DOHH2 (cell line): ENCODE results near the gene CCDC68.

Experiments used
- H3F3A ChIP-seq: fragments of 200-600 bp; sonication (generic), shearing (Covaris generic); 2 replicates; pipeline ENCODE4 v1.6.0; 2016; ENCODE audit warnings: antibody characterized with exemption, mild to moderate bottlenecking; ENCODE audit not compliant: control insufficient read depth, insufficient read depth
- H3K27ac ChIP-seq: fragments of 200-600 bp; sonication (generic); 2 replicates; pipeline ENCODE4 v1.5.1; 2014; ENCODE audit warnings: low read depth, mild to moderate bottlenecking, low read length, moderate library complexity
- H3K27me3 ChIP-seq: fragments of 200-600 bp; sonication (generic); 2 replicates; pipeline ENCODE4 v1.6.1; 2014; ENCODE audit warnings: mild to moderate bottlenecking, low read length, mixed read lengths; ENCODE audit not compliant: control insufficient read depth
- H3K36me3 ChIP-seq: fragments of 200-600 bp; sonication (generic); 2 replicates; pipeline ENCODE4 v1.6.1; 2014; ENCODE audit warnings: mild to moderate bottlenecking, low read length, moderate library complexity, mixed read lengths; ENCODE audit not compliant: control insufficient read depth
- H3K4me1 ChIP-seq: fragments of 200-600 bp; sonication (generic); 2 replicates; pipeline ENCODE4 v1.6.1; 2014; ENCODE audit warnings: mild to moderate bottlenecking, low read length, mixed read lengths; ENCODE audit not compliant: control insufficient read depth
- H3K4me2 ChIP-seq: fragments of 200-600 bp; sonication (generic); 2 replicates; pipeline ENCODE4 v1.6.0; 2014; ENCODE audit warnings: mild to moderate bottlenecking, low read length, moderate library complexity
- H3K4me3 ChIP-seq: fragments of 200-600 bp; sonication (generic); 2 replicates; pipeline ENCODE4 v1.5.1; 2014; ENCODE audit warnings: mild to moderate bottlenecking, low read length, mixed read lengths
- H3K79me2 ChIP-seq: fragments of 200-600 bp; sonication (generic); 2 replicates; pipeline ENCODE4 v1.6.1; 2014; ENCODE audit warnings: mild to moderate bottlenecking, low read length, mixed read lengths; ENCODE audit not compliant: control insufficient read depth
- H3K9me2 ChIP-seq: fragments of 200-600 bp; sonication (generic); replicated peaks from 2 replicates; pipeline ENCODE4 v1.6.1; 2014; ENCODE audit warnings: mild to moderate bottlenecking, low read length, mixed read lengths; ENCODE audit not compliant: control insufficient read depth
- H3K9me3 ChIP-seq: fragments of 200-600 bp; sonication (generic); 2 replicates; pipeline ENCODE4 v1.6.1; 2014; ENCODE audit warnings: antibody characterized with exemption, low read length, mixed read lengths; ENCODE audit not compliant: control insufficient read depth, insufficient read depth
- H4K20me1 ChIP-seq: fragments of 200-600 bp; sonication (generic); 2 replicates; pipeline ENCODE4 v1.6.0; 2014; ENCODE audit warnings: low read depth, mild to moderate bottlenecking, antibody characterized with exemption, low read length, moderate library complexity; ENCODE audit not compliant: control insufficient read depth, insufficient read depth
- EZH2phosphoT487 ChIP-seq: fragments of 200-600 bp; sonication (generic); IDR thresholded peaks from 2 replicates; pipeline ENCODE4 v1.6.1; 2017; ENCODE audit warnings: borderline replicate concordance, mild to moderate bottlenecking, antibody characterized with exemption, low read length, moderate library complexity, mixed read lengths
- TF ChIP-seq, protein P1 (sequence below): fragments of 200-600 bp; sonication (generic); IDR thresholded peaks from one replicate; pipeline ENCODE4 v1.5.1; 2014; ENCODE audit warnings: antibody characterized with exemption, mild to moderate bottlenecking, low read depth, low read length; ENCODE audit not compliant: poor library complexity, severe bottlenecking

The CCDC68 gene

DNA sequence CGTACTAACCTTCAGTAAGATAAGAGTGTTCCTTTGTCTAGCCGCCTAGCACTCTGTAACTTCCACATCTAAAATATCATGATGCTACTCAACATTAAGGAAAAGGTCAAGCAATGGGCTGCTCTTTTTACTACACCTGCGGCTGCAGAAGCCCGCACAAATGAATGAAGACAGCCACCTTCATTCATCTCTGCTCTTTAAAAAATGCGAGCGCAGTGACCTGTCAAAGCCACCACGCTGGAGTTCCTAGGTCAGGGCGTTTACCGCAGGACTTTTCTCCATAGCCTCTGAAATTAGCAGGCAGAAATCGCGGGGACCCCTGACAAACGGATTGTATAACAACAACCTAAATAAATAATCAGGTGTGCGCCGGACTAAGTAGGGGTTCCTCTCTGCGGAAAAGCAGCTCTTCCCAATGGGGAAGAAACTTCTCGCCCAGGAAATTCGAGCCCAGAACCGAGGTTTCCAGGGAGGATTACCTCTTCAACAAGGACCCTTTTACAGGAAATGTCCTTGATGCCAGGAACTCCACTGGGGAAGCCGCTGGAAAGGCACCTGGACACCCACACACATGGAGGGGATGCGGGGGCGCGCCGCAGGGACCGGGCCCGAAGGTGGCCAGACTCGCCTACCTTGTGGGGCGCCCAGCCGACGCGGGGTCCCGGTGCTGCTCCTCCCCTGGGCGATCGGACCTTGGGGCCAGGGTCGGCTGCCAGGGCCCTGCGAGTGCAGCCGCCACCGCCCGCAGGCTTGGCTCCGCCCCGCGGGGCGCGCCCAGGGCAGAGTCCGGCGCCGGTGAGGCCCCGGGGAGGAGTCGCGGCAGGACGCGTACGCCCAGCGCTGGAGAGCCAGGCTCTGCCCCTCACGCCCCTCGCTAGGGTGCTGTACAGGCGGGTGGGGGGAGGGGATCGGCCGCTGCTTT is at the start of gene CCDC68:
Gene CCDC68 (minus strand): TSS at position 758 of the 922 bp plus-strand sequence. CDS start 16,670 bp downstream, outside the sequence.
- no peak within 1 kb of the TSS for H3K4me3 ChIP-seq
- H3K9me3 ChIP-seq, result no peaks in the 10 kb centered on the region
- H3F3A ChIP-seq, result no peaks in the 10 kb centered on the region
- no peaks in the 10 kb centered on the region for H3K9me2 ChIP-seq
- no peak for TF ChIP-seq EZH2phosphoT487
- TF ChIP-seq, protein P1, sequence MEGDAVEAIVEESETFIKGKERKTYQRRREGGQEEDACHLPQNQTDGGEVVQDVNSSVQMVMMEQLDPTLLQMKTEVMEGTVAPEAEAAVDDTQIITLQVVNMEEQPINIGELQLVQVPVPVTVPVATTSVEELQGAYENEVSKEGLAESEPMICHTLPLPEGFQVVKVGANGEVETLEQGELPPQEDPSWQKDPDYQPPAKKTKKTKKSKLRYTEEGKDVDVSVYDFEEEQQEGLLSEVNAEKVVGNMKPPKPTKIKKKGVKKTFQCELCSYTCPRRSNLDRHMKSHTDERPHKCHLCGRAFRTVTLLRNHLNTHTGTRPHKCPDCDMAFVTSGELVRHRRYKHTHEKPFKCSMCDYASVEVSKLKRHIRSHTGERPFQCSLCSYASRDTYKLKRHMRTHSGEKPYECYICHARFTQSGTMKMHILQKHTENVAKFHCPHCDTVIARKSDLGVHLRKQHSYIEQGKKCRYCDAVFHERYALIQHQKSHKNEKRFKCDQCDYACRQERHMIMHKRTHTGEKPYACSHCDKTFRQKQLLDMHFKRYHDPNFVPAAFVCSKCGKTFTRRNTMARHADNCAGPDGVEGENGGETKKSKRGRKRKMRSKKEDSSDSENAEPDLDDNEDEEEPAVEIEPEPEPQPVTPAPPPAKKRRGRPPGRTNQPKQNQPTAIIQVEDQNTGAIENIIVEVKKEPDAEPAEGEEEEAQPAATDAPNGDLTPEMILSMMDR, result no peak
- no peak within 1 kb of the TSS for H3K27ac ChIP-seq
- H3K79me2 ChIP-seq, result no peaks in the 10 kb centered on the region
- no peak within 1 kb of the TSS for H3K4me2 ChIP-seq
- no peaks in the 10 kb centered on the region for H3K27me3 ChIP-seq
- H4K20me1 ChIP-seq, result no peaks in the 10 kb centered on the region
- no peaks in the 10 kb centered on the region for H3K36me3 ChIP-seq
- H3K4me1 ChIP-seq, result no peaks in the 10 kb centered on the region

DNA sequence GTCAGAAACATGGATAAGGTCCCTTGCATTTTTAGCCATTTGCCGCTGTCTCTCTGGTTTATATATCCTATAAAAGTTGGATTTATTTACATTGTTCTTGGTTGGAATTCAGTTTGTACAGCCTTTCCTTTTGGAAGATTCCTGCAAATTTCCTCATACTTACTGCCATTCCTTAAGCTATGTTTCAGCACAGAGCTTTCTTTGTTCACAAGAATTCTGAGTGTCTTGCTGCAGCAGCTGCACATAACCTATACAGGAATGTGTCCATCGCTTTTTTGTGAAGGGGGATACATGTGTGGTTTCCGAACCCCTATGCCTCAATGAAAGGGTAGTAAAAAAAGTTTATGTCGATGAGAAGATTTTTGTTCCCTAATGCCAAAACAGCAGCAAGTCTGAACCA is 48.3 kb upstream of the CCDC68 start:
- Histone ChIP-seq H3K9me2 (no peaks in the 10 kb centered on the region), H3K27me3 (no peaks in the 10 kb centered on the region), H3K9me3 (no peaks in the 10 kb centered on the region), H3K4me2 (no peak overlapping the region), H3K79me2 (no peaks in the 10 kb centered on the region), H3K36me3 (no peaks in the 10 kb centered on the region), H4K20me1 (no peaks in the 10 kb centered on the region), H3K27ac (no peak overlapping the region), H3K4me1 (no peaks in the 10 kb centered on the region), H3K4me3 (no peak overlapping the region), H3F3A (no peaks in the 10 kb centered on the region)
- TF ChIP-seq, protein P1, result no peak
- no peak for TF ChIP-seq EZH2phosphoT487

DNA sequence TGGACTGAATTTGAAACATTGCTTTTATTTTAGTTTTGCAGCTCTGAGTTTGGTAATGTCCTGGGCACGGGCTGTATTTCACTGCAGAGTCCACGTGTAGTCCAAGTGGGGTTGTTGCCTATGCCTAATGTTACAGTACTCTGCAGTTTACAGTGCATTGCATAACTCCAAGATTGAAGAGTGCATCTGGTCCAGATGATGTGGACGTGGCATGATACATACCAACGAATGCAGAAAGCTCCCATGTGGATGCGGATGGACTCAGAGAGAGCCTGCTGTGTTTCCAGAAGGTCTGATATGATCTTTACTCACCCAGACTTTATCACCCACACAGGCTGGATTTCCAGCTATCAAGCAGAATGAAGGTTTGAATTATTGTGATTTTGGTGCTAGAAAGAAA is 44.4 kb upstream of the CCDC68 start:
- Histone ChIP-seq H3K27ac (no peak overlapping the region), H3K79me2 (no peaks in the 10 kb centered on the region), H4K20me1 (no peaks in the 10 kb centered on the region), H3K9me2 (no peaks in the 10 kb centered on the region), H3K27me3 (no peaks in the 10 kb centered on the region), H3K4me1 (no peaks in the 10 kb centered on the region), H3K4me3 (no peak overlapping the region), H3K4me2 (no peak overlapping the region), H3K9me3 (no peaks in the 10 kb centered on the region), H3K36me3 (no peaks in the 10 kb centered on the region), H3F3A (no peaks in the 10 kb centered on the region)
- TF ChIP-seq, protein P1, result no peak
- no peak for TF ChIP-seq EZH2phosphoT487
